K562 (cell line): ENCODE data around the gene NEDD4L.

Experiments
- ATF3 ChIP-seq, 2 experiments: fragments of 450-650 bp in 1 of 2; sonication (generic) in 1 of 2; formaldehyde crosslinking in 1 of 2; IDR thresholded peaks in 1 of 2; conservative IDR thresholded peaks in 1 of 2; 2 replicates each; pipeline versions ENCODE4 v1.6.1 to v1.8.1; 2016 to 2023; ENCODE audit warnings: mild to moderate bottlenecking in 2 of 2, moderate library complexity in 2 of 2, inconsistent platforms in 1 of 2, missing genetic modification reagents in 1 of 2
- CHD2 ChIP-seq: IDR thresholded peaks from 2 replicates; pipeline ENCODE4 v1.6.1; 2011; ENCODE audit warnings: low read depth, low read length
- CTCF ChIP-seq, 3 experiments: IDR thresholded peaks in 2 of 3; conservative IDR thresholded peaks in 1 of 3; 2 replicates each; pipeline ENCODE4 v1.5.1; 2011 to 2012; ENCODE audit warnings: low read length in 3 of 3, mild to moderate bottlenecking in 3 of 3, control low read depth in 2 of 3, improper control_type of control experiment in 1 of 3, inconsistent platforms in 1 of 3, low read depth in 1 of 3, mixed read lengths in 1 of 3, moderate library complexity in 1 of 3; ENCODE audit not compliant: insufficient read depth in 2 of 3
- FOXA3 ChIP-seq, 2 experiments: fragments of 450-650 bp in 1 of 2; sonication (generic) in 1 of 2; formaldehyde crosslinking; IDR thresholded peaks in 1 of 2; conservative IDR thresholded peaks in 1 of 2; 2 replicates each; pipeline versions ENCODE4 v1.4.0 to v1.8.0; 2020 to 2022; ENCODE audit warnings: mild to moderate bottlenecking in 2 of 2, missing genetic modification reagents in 1 of 2
- GATAD2A ChIP-seq: fragments of 450-650 bp; IDR thresholded peaks from 2 replicates; pipeline ENCODE4 v1.6.1; 2017
- ILF3 ChIP-seq: fragments of 450-650 bp; IDR thresholded peaks from 2 replicates; pipeline ENCODE4 v1.6.1; 2018; ENCODE audit warnings: antibody characterized with exemption, mild to moderate bottlenecking, moderate library complexity, borderline replicate concordance
- NR4A1 ChIP-seq, 2 experiments: fragments of 250-450 bp in 1 of 2; fragments of 450-650 bp in 1 of 2; sonication (Bioruptor Pico) in 1 of 2; IDR thresholded peaks; 2 replicates each; pipeline versions ENCODE4 v1.4.0 to v1.6.1; 2016 to 2020; ENCODE audit warnings: mild to moderate bottlenecking in 2 of 2, missing compliant biosample characterization in 1 of 2, missing genetic modification characterization in 1 of 2, moderate library complexity in 1 of 2
- REST ChIP-seq, 2 experiments: fragments of 450-650 bp; formaldehyde crosslinking in 1 of 2; IDR thresholded peaks; 2 replicates each; pipeline versions ENCODE4 v1.4.0 to v1.6.1; 2014 to 2020; ENCODE audit warnings: mild to moderate bottlenecking in 2 of 2, borderline replicate concordance in 1 of 2, low read depth in 1 of 2
- TBP ChIP-seq: optimal IDR thresholded peaks from 2 replicates; pipeline ENCODE3; 2011; ENCODE audit warnings: low read depth, low read length, improper control_type of control experiment
- ZNF384 ChIP-seq: IDR thresholded peaks from 2 replicates; pipeline ENCODE4 v1.6.1; 2012; ENCODE audit warnings: low read depth, low read length, improper control_type of control experiment
- ZNF408 ChIP-seq: fragments of 250-450 bp; sonication (Bioruptor Pico); IDR thresholded peaks from 2 replicates; pipeline ENCODE4 v1.4.0; 2020; ENCODE audit warnings: low read depth, mild to moderate bottlenecking, moderate library complexity
- ZNF445 ChIP-seq: fragments of 250-450 bp; sonication (Bioruptor Pico); IDR thresholded peaks from 2 replicates; pipeline ENCODE4 v1.4.0; 2020; ENCODE audit warnings: low read depth, mild to moderate bottlenecking, moderate library complexity
- ZNF830 ChIP-seq: fragments of 250-450 bp; sonication (Bioruptor Pico); IDR thresholded peaks from 2 replicates; pipeline ENCODE4 v1.5.0; 2021; ENCODE audit warnings: mild to moderate bottlenecking

GRCh38 chr18:58348951-58349350, 304.9 kb downstream of the NEDD4L start:
- TF ChIP-seq CHD2 (no peak), GATAD2A (no peak), REST (IDR thresholded peaks at IDR 0.05; ENCODE audit: borderline replicate concordance) (no peak), REST (CRISPR knock-in tag; IDR thresholded peaks at IDR 0.05; ENCODE audit: low read depth) (no peak), ZNF384 (no peak), ATF3 (IDR thresholded peaks at IDR 0.05) (no peak), ATF3 (CRISPR knock-in tag; conservative IDR thresholded peaks at IDR 0.05) (no peak), NR4A1 (CRISPR knock-in tag; IDR thresholded peaks at IDR 0.05) (no peak), NR4A1 (tag; IDR thresholded peaks at IDR 0.05) (no peak), ZNF408 (CRISPR knock-in tag) (no peak), FOXA3 (CRISPR knock-in tag; conservative IDR thresholded peaks at IDR 0.05 in 1 of 2, IDR thresholded peaks at IDR 0.05 in 1 of 2) (no peak), ZNF830 (CRISPR knock-in tag) (no peak), CTCF (IDR thresholded peaks at IDR 0.05 in 2 of 3, conservative IDR thresholded peaks at IDR 0.05 in 1 of 3; ENCODE audit: insufficient read depth in 2 of 3, low read depth in 1 of 3, low read length in 3 of 3) (no peak), TBP (no peak), ILF3 (no peak), ZNF445 (no peak)
